K562 (cell line): ENCODE results near the gene FMNL2. TPM values are rescaled to one million over a fixed set of nuclear protein-coding genes. Genes with fewer than 3 reads are reported as not detected.

Source experiments
- ATAC-seq: fragments of 200-7000 bp; cut with Tn5 transposase; 3 replicates; pipeline ENCODE4 v1.9.1; 2020; ENCODE audit warnings: moderate library complexity
- BruUV-seq: library from RNA; stranded (reverse); fragments of 400-500 nt; replicated peaks from 2 replicates; lab custom pipeline; 2021; lab: Mats Ljungman, UMichigan
- CTCF ChIA-PET: fragments of 300-600 bp; formaldehyde crosslinking; extraction: SDS; loops from one replicate; lab custom pipeline; 2021; ENCODE audit warnings: low intra/inter-chr PET ratio; lab: Yijun Ruan, JAX
- POLR2A ChIA-PET: fragments of 300-600, 350-650 bp; sonication (Branson Sonifier 250); formaldehyde crosslinking; extraction: SDS; loops from one replicate; lab custom pipeline; 2021; ENCODE audit warnings: antibody characterized with exemption, inconsistent platforms; lab: Yijun Ruan, JAX
- DNase-seq, 4 experiments: peaks; one replicate each; pipeline versions ENCODE4 v3.0.0 to v3.0.0-alpha.2; 2011 to 2018; ENCODE audit warnings: low spot score in 3 of 4, mixed read lengths in 3 of 4; ENCODE audit errors: extremely low read depth in 1 of 4
- FAIRE-seq: peaks from 2 replicates; lab custom pipeline; 2011; peaks lifted over from hg19 to GRCh38; lab: Jason Lieb, UNC
- H2AFZ ChIP-seq: 2 replicates; pipeline ENCODE4 v1.6.0; 2011; ENCODE audit warnings: low read depth, low read length, control low read depth, inconsistent platforms
- H3K27ac ChIP-seq: fragments of 200-600 bp; 3 replicates; pipeline ENCODE4 v1.8.0; 2011; ENCODE audit warnings: low read depth, mild to moderate bottlenecking, control low read depth, inconsistent platforms, low read length, moderate library complexity, mixed read lengths; ENCODE audit errors: extremely low read depth
- H3K27me3 ChIP-seq, 2 experiments: fragments of 300-600 bp in 1 of 2; 2 replicates in 1 of 2; 3 replicates in 1 of 2; pipeline versions ENCODE4 v1.6.0 to v1.8.0; 2011; ENCODE audit warnings: inconsistent platforms in 2 of 2, low read length in 2 of 2, mild to moderate bottlenecking in 1 of 2, mixed read lengths in 1 of 2, moderate library complexity in 1 of 2; ENCODE audit not compliant: control insufficient read depth in 2 of 2, insufficient read depth in 2 of 2
- H3K36me3 ChIP-seq: fragments of 300-600 bp; 3 replicates; pipeline ENCODE4 v1.8.0; 2011; ENCODE audit warnings: mild to moderate bottlenecking, low read length, inconsistent platforms; ENCODE audit not compliant: control insufficient read depth, insufficient read depth
- H3K4me1 ChIP-seq, 2 experiments: fragments of 200-600 bp in 1 of 2; replicated peaks in 1 of 2; 2 replicates in 1 of 2; 3 replicates in 1 of 2; pipeline versions ENCODE4 v1.5.1 to v1.8.0; 2011; ENCODE audit warnings: inconsistent platforms in 2 of 2, low read length in 2 of 2, mild to moderate bottlenecking in 1 of 2, mixed read lengths in 1 of 2, moderate library complexity in 1 of 2; ENCODE audit not compliant: control insufficient read depth in 2 of 2, insufficient read depth in 2 of 2
- H3K4me2 ChIP-seq: 2 replicates; pipeline ENCODE4 v1.6.1; 2011; ENCODE audit warnings: low read length, control low read depth, inconsistent platforms, mixed read lengths; ENCODE audit not compliant: insufficient read depth
- H3K4me3 ChIP-seq: fragments of 200-600 bp; sonication (generic), shearing (Covaris generic); 2 replicates; pipeline ENCODE4 v1.5.1; 2016; ENCODE audit warnings: control low read depth, inconsistent platforms
- H3K79me2 ChIP-seq: fragments of 200-600 bp; 3 replicates; pipeline ENCODE4 v1.8.0; 2011; ENCODE audit warnings: low read length, inconsistent platforms; ENCODE audit not compliant: control insufficient read depth, insufficient read depth
- H3K9ac ChIP-seq, 2 experiments: 2 replicates each; pipeline versions ENCODE4 v1.6.0 to v1.6.1; 2011; ENCODE audit warnings: low read depth in 2 of 2, low read length in 2 of 2, control low read depth in 1 of 2, inconsistent platforms in 1 of 2, mild to moderate bottlenecking in 1 of 2, mixed read lengths in 1 of 2; ENCODE audit not compliant: insufficient read depth in 1 of 2
- H3K9me1 ChIP-seq: one replicate; pipeline ENCODE4 v1.6.0; 2011; ENCODE audit warnings: inconsistent platforms, mild to moderate bottlenecking, low read length, moderate library complexity; ENCODE audit not compliant: control insufficient read depth, insufficient read depth
- H3K9me3 ChIP-seq: replicated peaks from 2 replicates; pipeline ENCODE4 v1.5.1; 2011; ENCODE audit warnings: low read depth, low read length, inconsistent platforms; ENCODE audit not compliant: control insufficient read depth, insufficient read depth
- H4K20me1 ChIP-seq: replicated peaks from 2 replicates; pipeline ENCODE4 v1.6.1; 2011; ENCODE audit warnings: low read length, inconsistent platforms, mixed read lengths; ENCODE audit not compliant: control insufficient read depth, insufficient read depth
- CC2D1A ChIP-seq: fragments of 450-650 bp; IDR thresholded peaks from 2 replicates; pipeline ENCODE4 v1.6.1; 2017; ENCODE audit warnings: mild to moderate bottlenecking
- NR2F6 ChIP-seq: fragments of 450-650 bp; formaldehyde crosslinking; IDR thresholded peaks from 2 replicates; pipeline ENCODE4 v1.4.0; 2020; ENCODE audit warnings: mild to moderate bottlenecking
- WGBS: fragments of 100-300 bp; shearing (Covaris generic); methylation state at CpG from one replicate; pipeline ENCODE4 v1.1.6; 2016; ENCODE audit warnings: low coverage, mixed read lengths; ENCODE audit not compliant: insufficient coverage; ENCODE audit errors: missing lambda C conversion rate; 5-methylcytosine and 5-hydroxymethylcytosine counted together
- in situ Hi-C: fragments of 300-500 bp; cut with MboI; formaldehyde crosslinking; loops from 4 replicates; pipeline ENCODE4 v1.15.0; 2018; ENCODE audit warnings: inconsistent platforms, mixed read lengths
- intact Hi-C: fragments of 100-400 bp; cut with micrococcal nuclease; formaldehyde crosslinking; loops from 2 replicates; pipeline ENCODE4 v1.14.2; 2022
- polyA plus RNA-seq, 8 experiments: library from polyadenylated mRNA; depleted of rRNA in 4 of 8; stranded (reverse) in 5 of 8; unstranded in 3 of 8; fragments of >200 nt; fragmentation: Nextera tagmentation in 2 of 8; fragmentation: Illumina TruSeq in 1 of 8; extraction: Ambion mirVana in 2 of 8; extraction: Trizol in 1 of 8; gene quantifications; 2 replicates each; pipeline versions ENCODE4 v1.2.1 to v1.2.3, GENCODE V29; 2011 to 2014; ENCODE audit warnings: inconsistent platforms in 1 of 8, missing spikeins in 1 of 8
- total RNA-seq, 7 experiments: library from RNA; depleted of rRNA in 6 of 7; stranded (reverse); fragments of >200 nt in 6 of 7; fragmentation: Illumina TruSeq in 2 of 7; extraction: Trizol in 2 of 7; gene quantifications; 2 replicates each; pipeline versions ENCODE4 v1.2.1 to v1.2.3, GENCODE V29; 2011 to 2021; ENCODE audit warnings: low replicate concordance in 1 of 7
- TF ChIP-seq, protein P1 (sequence below): fragments of 450-650 bp; IDR thresholded peaks from 2 replicates; pipeline ENCODE4 v1.6.1; 2017; ENCODE audit warnings: antibody characterized with exemption
- TF ChIP-seq, protein P2 (sequence below): fragments of 450-650 bp; IDR thresholded peaks from 2 replicates; pipeline ENCODE4 v1.6.1; 2016; ENCODE audit warnings: mild to moderate bottlenecking, moderate library complexity

Gene FMNL2
- total and polyA plus RNA-seq, 9 of the 15 experiments (the other 6 are each of a cell fraction or from before 2014, with no cell fraction given), result 0.15 to 0.49 (median 0.24) TPM; not detected in 1

DNA sequence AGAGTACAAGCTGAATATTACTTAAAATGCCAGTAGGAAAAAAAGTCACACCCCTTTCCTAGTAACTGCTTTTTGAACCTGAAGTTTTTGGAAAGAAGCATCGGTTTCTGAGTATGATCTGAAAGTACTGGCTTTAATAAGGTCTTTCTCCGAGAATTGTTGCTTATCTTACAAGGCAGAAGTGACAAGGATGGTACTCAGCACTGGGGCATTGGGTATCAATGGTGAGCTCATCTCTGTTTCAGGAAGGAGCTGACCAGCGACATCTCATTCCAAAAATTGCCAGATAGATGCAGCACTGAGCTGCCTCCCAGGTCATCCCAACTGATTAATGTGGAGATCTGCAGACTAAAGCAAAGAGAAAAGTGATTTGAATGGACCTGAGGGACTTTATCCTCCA, 85.4 kb downstream of the FMNL2 start:
- H3K79me2 ChIP-seq, result no peaks in the 10 kb centered on the region
- ATAC-seq (no peak), DNase-seq (peak in 1 of 4 experiments; percentile 8), FAIRE-seq (no peak)
- H3K4me3 ChIP-seq, result no peak overlapping the region
- TF ChIP-seq, protein P1, sequence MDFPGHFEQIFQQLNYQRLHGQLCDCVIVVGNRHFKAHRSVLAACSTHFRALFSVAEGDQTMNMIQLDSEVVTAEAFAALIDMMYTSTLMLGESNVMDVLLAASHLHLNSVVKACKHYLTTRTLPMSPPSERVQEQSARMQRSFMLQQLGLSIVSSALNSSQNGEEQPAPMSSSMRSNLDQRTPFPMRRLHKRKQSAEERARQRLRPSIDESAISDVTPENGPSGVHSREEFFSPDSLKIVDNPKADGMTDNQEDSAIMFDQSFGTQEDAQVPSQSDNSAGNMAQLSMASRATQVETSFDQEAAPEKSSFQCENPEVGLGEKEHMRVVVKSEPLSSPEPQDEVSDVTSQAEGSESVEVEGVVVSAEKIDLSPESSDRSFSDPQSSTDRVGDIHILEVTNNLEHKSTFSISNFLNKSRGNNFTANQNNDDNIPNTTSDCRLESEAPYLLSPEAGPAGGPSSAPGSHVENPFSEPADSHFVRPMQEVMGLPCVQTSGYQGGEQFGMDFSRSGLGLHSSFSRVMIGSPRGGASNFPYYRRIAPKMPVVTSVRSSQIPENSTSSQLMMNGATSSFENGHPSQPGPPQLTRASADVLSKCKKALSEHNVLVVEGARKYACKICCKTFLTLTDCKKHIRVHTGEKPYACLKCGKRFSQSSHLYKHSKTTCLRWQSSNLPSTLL, result peak; percentile 77; the same call in 1 of the 2 replicates
- no peak for TF ChIP-seq NR2F6 (CRISPR knock-in tag)
- TF ChIP-seq CC2D1A, result peak; percentile 82; the same call in 1 of the 2 replicates
- TF ChIP-seq, protein P2, sequence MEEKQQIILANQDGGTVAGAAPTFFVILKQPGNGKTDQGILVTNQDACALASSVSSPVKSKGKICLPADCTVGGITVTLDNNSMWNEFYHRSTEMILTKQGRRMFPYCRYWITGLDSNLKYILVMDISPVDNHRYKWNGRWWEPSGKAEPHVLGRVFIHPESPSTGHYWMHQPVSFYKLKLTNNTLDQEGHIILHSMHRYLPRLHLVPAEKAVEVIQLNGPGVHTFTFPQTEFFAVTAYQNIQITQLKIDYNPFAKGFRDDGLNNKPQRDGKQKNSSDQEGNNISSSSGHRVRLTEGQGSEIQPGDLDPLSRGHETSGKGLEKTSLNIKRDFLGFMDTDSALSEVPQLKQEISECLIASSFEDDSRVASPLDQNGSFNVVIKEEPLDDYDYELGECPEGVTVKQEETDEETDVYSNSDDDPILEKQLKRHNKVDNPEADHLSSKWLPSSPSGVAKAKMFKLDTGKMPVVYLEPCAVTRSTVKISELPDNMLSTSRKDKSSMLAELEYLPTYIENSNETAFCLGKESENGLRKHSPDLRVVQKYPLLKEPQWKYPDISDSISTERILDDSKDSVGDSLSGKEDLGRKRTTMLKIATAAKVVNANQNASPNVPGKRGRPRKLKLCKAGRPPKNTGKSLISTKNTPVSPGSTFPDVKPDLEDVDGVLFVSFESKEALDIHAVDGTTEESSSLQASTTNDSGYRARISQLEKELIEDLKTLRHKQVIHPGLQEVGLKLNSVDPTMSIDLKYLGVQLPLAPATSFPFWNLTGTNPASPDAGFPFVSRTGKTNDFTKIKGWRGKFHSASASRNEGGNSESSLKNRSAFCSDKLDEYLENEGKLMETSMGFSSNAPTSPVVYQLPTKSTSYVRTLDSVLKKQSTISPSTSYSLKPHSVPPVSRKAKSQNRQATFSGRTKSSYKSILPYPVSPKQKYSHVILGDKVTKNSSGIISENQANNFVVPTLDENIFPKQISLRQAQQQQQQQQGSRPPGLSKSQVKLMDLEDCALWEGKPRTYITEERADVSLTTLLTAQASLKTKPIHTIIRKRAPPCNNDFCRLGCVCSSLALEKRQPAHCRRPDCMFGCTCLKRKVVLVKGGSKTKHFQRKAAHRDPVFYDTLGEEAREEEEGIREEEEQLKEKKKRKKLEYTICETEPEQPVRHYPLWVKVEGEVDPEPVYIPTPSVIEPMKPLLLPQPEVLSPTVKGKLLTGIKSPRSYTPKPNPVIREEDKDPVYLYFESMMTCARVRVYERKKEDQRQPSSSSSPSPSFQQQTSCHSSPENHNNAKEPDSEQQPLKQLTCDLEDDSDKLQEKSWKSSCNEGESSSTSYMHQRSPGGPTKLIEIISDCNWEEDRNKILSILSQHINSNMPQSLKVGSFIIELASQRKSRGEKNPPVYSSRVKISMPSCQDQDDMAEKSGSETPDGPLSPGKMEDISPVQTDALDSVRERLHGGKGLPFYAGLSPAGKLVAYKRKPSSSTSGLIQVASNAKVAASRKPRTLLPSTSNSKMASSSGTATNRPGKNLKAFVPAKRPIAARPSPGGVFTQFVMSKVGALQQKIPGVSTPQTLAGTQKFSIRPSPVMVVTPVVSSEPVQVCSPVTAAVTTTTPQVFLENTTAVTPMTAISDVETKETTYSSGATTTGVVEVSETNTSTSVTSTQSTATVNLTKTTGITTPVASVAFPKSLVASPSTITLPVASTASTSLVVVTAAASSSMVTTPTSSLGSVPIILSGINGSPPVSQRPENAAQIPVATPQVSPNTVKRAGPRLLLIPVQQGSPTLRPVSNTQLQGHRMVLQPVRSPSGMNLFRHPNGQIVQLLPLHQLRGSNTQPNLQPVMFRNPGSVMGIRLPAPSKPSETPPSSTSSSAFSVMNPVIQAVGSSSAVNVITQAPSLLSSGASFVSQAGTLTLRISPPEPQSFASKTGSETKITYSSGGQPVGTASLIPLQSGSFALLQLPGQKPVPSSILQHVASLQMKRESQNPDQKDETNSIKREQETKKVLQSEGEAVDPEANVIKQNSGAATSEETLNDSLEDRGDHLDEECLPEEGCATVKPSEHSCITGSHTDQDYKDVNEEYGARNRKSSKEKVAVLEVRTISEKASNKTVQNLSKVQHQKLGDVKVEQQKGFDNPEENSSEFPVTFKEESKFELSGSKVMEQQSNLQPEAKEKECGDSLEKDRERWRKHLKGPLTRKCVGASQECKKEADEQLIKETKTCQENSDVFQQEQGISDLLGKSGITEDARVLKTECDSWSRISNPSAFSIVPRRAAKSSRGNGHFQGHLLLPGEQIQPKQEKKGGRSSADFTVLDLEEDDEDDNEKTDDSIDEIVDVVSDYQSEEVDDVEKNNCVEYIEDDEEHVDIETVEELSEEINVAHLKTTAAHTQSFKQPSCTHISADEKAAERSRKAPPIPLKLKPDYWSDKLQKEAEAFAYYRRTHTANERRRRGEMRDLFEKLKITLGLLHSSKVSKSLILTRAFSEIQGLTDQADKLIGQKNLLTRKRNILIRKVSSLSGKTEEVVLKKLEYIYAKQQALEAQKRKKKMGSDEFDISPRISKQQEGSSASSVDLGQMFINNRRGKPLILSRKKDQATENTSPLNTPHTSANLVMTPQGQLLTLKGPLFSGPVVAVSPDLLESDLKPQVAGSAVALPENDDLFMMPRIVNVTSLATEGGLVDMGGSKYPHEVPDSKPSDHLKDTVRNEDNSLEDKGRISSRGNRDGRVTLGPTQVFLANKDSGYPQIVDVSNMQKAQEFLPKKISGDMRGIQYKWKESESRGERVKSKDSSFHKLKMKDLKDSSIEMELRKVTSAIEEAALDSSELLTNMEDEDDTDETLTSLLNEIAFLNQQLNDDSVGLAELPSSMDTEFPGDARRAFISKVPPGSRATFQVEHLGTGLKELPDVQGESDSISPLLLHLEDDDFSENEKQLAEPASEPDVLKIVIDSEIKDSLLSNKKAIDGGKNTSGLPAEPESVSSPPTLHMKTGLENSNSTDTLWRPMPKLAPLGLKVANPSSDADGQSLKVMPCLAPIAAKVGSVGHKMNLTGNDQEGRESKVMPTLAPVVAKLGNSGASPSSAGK, result no peak
- POLR2A ChIA-PET, result interaction anchor here (1.8 kb wide), 1 partner anchor 12 kb away, joined by 5 read pairs; no protein-coding TSS in a partner anchor
- no peak overlapping the region for H3K4me2 ChIP-seq
- BruUV-seq, result no TSS peak
- H2AFZ ChIP-seq, result no peak overlapping the region
- H3K36me3 ChIP-seq, result no peaks in the 10 kb centered on the region
- H3K9ac ChIP-seq, result no peak overlapping the region
- in situ Hi-C loops, result no loop called here
- CTCF ChIA-PET, result no interaction called here
- H3K9me3 ChIP-seq, result no peaks in the 10 kb centered on the region
- no peak overlapping the region for H3K27ac ChIP-seq
- WGBS, result 0% methylated on average over 3 of the region's 3 CpGs
- H3K9me1 ChIP-seq, result no peaks in the 10 kb centered on the region
- H4K20me1 ChIP-seq, result no peaks in the 10 kb centered on the region
- H3K27me3 ChIP-seq, result peaks cover 5 to 12% of the 10 kb centered on the region in 2 experiments; a peak in 3 of 5 replicates
- intact Hi-C loops, result no loop called here
- H3K4me1 ChIP-seq, result no peaks in the 10 kb centered on the region
